ENCODE results near the gene KCNG2. TPM values are rescaled to one million over a fixed set of nuclear protein-coding genes. Genes with fewer than 3 reads are reported as not detected.

Gene KCNG2
- total and polyA plus RNA-seq, 2 of the 4 experiments (the other 2 are of a cell fraction): not detected

GRCh38 chr18:79755496-79756142, 42.1 kb upstream of the KCNG2 start:
- BruUV-seq (replicated peaks): no TSS peak
- CTCF ChIA-PET: no interaction called here
- WGBS, 2 experiments (ENCODE audit: extremely low coverage in 2 of 2, insufficient read length in 1 of 2): 95% methylated on average over 24 of the region's 31 CpGs; no CpG with 5 or more reads in 1 of the 2 experiments

More at GRCh38 chr18:79755496-79756142, 42.1 kb upstream of the KCNG2 start:
- Histone ChIP-seq H3K4me1 (ENCODE audit: control insufficient read depth, insufficient read depth, low read length) (no peaks in the 10 kb centered on the region), H3K36me3 (ENCODE audit: control insufficient read depth, insufficient read depth, low read length) (peaks cover 27% of the 10 kb centered on the region), H2BK15ac (ENCODE audit: low read depth, low read length) (no peak overlapping the region), H4K8ac (ENCODE audit: low read depth in 2 of 2, low read length in 2 of 2) (no peak overlapping the region), H3K14ac (replicated peaks; ENCODE audit: low read depth, low read length) (no peak overlapping the region), H3K27me3 (ENCODE audit: control insufficient read depth, insufficient read depth, low read length) (no peaks in the 10 kb centered on the region), H2BK20ac (ENCODE audit: low read depth, low read length) (no peak overlapping the region), H3K9ac (ENCODE audit: low read depth, low read length) (no peak overlapping the region), H3K79me1 (ENCODE audit: low read depth in 1 of 2, low read length in 2 of 2) (peaks cover 4 to 6% of the 10 kb centered on the region in 2 experiments; a peak in 1 of 4 replicates), H3K23ac (ENCODE audit: low read depth, low read length) (no peak overlapping the region), H3K18ac (ENCODE audit: low read depth, low read length) (no peak overlapping the region), H2BK5ac (ENCODE audit: low read depth, low read length, poor library complexity, severe bottlenecking) (no peak overlapping the region), H3K9me1 (ENCODE audit: insufficient read depth, low read length) (no peaks in the 10 kb centered on the region), H3K56ac (ENCODE audit: extremely low read depth, insufficient read depth, low read length) (no peak overlapping the region), H3K4me2 (ENCODE audit: low read depth, low read length) (no peak overlapping the region), H2AK5ac (ENCODE audit: low read depth, low read length) (no peak overlapping the region), H3K27ac (ENCODE audit: insufficient read depth, low read length) (no peak overlapping the region), H3K9me3 (ENCODE audit: control insufficient read depth, insufficient read depth, low read length) (no peaks in the 10 kb centered on the region), H3K4me3 (ENCODE audit: insufficient read depth, low read depth, low read length) (no peak overlapping the region), H4K5ac (ENCODE audit: low read depth, low read length) (no peak overlapping the region), H2AFZ (replicated peaks; ENCODE audit: low read length, poor library complexity) (no peak overlapping the region), H4K20me1 (ENCODE audit: insufficient read depth, low read length) (no peaks in the 10 kb centered on the region), H2BK120ac (ENCODE audit: low read depth, low read length) (no peak overlapping the region), H3K4ac (ENCODE audit: low read depth, low read length) (no peak overlapping the region), H2AK9ac (replicated peaks; ENCODE audit: low read depth, low read length, poor library complexity) (no peak overlapping the region), H4K91ac (ENCODE audit: insufficient read depth, low read depth, low read length) (no peak overlapping the region)
- TF ChIP-seq SMC3 (IDR thresholded peaks at IDR 0.05; ENCODE audit: low read depth, low read length) (no peak), MAFK (IDR thresholded peaks at IDR 0.05; ENCODE audit: low read depth, low read length) (no peak), CHD1 (IDR thresholded peaks at IDR 0.05; ENCODE audit: low read depth, low read length) (no peak), RAD21 (IDR thresholded peaks at IDR 0.05; ENCODE audit: low read length) (no peak), MAZ (IDR thresholded peaks at IDR 0.05; ENCODE audit: borderline replicate concordance, low read depth, low read length) (no peak), ELK1 (IDR thresholded peaks at IDR 0.05; ENCODE audit: borderline replicate concordance, low read depth, low read length) (no peak), BHLHE40 (IDR thresholded peaks at IDR 0.05; ENCODE audit: low read depth, low read length) (no peak), RFX5 (IDR thresholded peaks at IDR 0.05; ENCODE audit: low read depth, low read length) (no peak), CEBPB (IDR thresholded peaks at IDR 0.05; ENCODE audit: low read depth, low read length) (no peak), RCOR1 (IDR thresholded peaks at IDR 0.05; ENCODE audit: insufficient replicate concordance, low read length) (no peak), USF2 (IDR thresholded peaks at IDR 0.05; ENCODE audit: low read depth, low read length) (no peak), POLR2A (IDR thresholded peaks at IDR 0.05; ENCODE audit: low read depth, low read length) (no peak), FOS (IDR thresholded peaks at IDR 0.05; ENCODE audit: low read depth, low read length) (no peak), MXI1 (IDR thresholded peaks at IDR 0.05; ENCODE audit: borderline replicate concordance, low read depth, low read length) (no peak), CTCF (conservative IDR thresholded peaks at IDR 0.05; ENCODE audit: low read depth, low read length) (no peak), NFE2L2 (IDR thresholded peaks at IDR 0.05; ENCODE audit: low read depth, low read length) (no peak)
- POLR2A ChIA-PET (ENCODE audit: unreplicated experiment): no interaction called here
- ATAC-seq (ENCODE audit: low read depth): no peak
- dilution Hi-C loops (cut with HindIII; ENCODE audit: low sequenced_read_pairs, unreplicated experiment): no loop called here
- in situ Hi-C loops (cut with MboI; ENCODE audit: low sequenced_read_pairs): no loop called here
- no peak for DNase-seq
- intact Hi-C loops (cut with micrococcal nuclease): no loop called here

Data from IMR-90 (cell line).